ENCODE results near the gene APRT. TPM values are rescaled to one million over a fixed set of nuclear protein-coding genes. Genes with fewer than 3 reads are reported as not detected.

Gene APRT
- total and polyA plus RNA-seq, 9 of the 15 experiments (the other 6 are each of a cell fraction or from before 2014, with no cell fraction given) = 41.7 to 409 (median 146) TPM

DNA sequence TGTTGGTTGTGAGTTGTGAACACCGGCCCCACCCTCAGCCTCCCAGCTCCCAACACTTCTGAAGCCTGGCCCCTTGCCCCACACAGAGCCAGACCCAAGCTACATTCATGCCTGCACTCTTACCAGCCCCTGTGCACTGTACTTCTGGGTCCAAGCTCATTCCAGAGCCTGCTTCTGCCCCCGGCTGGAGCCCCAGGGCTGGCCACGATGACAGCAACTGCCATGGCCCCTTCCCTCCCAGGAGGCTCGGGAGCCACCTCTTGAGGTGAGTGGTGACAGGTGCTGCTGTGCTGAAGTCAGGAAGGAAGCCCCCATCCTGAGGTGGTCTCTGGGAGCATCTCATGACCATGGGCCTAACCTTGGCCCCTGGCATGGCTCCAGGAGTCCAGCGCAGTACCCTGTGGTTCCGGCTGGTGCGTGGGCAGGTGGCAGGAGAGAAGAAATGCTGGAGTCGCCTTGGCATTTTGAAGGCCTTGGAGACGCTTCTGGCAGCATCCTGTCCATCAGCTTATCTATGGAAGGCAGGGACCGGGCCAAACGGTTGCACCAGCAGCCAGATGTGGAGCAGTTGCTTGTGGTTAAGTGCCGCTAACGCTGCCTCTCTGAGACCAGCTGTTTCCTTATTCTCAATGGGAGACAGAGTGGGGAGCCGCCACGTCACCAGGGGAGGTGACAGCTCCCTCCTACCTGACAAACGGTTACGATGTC, 12.0 kb downstream of the APRT start (continued):
- TF ChIP-seq, protein P1, sequence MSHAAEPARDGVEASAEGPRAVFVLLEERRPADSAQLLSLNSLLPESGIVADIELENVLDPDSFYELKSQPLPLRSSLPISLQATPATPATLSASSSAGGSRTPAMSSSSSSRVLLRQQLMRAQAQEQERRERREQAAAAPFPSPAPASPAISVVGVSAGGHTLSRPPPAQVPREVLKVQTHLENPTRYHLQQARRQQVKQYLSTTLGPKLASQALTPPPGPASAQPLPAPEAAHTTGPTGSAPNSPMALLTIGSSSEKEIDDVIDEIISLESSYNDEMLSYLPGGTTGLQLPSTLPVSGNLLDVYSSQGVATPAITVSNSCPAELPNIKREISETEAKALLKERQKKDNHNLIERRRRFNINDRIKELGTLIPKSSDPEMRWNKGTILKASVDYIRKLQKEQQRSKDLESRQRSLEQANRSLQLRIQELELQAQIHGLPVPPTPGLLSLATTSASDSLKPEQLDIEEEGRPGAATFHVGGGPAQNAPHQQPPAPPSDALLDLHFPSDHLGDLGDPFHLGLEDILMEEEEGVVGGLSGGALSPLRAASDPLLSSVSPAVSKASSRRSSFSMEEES (CRISPR knock-in tag; IDR thresholded peaks at IDR 0.05) = no peak
- TF ChIP-seq NCOA2 (IDR thresholded peaks at IDR 0.05; ENCODE audit: partially characterized antibody in 2 of 2) = no peak
- TF ChIP-seq RUNX1 (IDR thresholded peaks at IDR 0.05; ENCODE audit: low read depth) = no peak
- no peak for TF ChIP-seq ZC3H11A (IDR thresholded peaks at IDR 0.05; ENCODE audit: low read depth, low read length)
- no peak for TF ChIP-seq SMAD1 (IDR thresholded peaks at IDR 0.05; ENCODE audit: low read depth, low read length, partially characterized antibody)
- no peak for TF ChIP-seq ZNF507 (tag; conservative IDR thresholded peaks at IDR 0.05)
- peak; percentile 96 for TF ChIP-seq KLF16 (IDR thresholded peaks at IDR 0.05)
- TF ChIP-seq RBM34 (IDR thresholded peaks at IDR 0.05; ENCODE audit: borderline replicate concordance, insufficient read depth, low read length) = no peak
- TF ChIP-seq EP300 (IDR thresholded peaks at IDR 0.05; ENCODE audit: low read length) = peak; percentile 93
- peak; percentile 49; the same call in 1 of the 2 replicates for TF ChIP-seq ZNF431 (CRISPR knock-in tag; IDR thresholded peaks at IDR 0.05)
- TF ChIP-seq MTA3 (IDR thresholded peaks at IDR 0.05; ENCODE audit: borderline replicate concordance) = peak; percentile 71; the same call in 1 of the 2 replicates
- peak; percentile 65 to 88; a peak in 3 of 4 replicates for TF ChIP-seq SIN3A (IDR thresholded peaks at IDR 0.05; ENCODE audit: borderline replicate concordance in 2 of 2, control insufficient read depth in 1 of 2, low read depth in 2 of 2, low read length in 2 of 2)
- TF ChIP-seq SMC3 (conservative IDR thresholded peaks at IDR 0.05; ENCODE audit: insufficient read depth, low read depth, low read length) = no peak
- TF ChIP-seq, protein P2, sequence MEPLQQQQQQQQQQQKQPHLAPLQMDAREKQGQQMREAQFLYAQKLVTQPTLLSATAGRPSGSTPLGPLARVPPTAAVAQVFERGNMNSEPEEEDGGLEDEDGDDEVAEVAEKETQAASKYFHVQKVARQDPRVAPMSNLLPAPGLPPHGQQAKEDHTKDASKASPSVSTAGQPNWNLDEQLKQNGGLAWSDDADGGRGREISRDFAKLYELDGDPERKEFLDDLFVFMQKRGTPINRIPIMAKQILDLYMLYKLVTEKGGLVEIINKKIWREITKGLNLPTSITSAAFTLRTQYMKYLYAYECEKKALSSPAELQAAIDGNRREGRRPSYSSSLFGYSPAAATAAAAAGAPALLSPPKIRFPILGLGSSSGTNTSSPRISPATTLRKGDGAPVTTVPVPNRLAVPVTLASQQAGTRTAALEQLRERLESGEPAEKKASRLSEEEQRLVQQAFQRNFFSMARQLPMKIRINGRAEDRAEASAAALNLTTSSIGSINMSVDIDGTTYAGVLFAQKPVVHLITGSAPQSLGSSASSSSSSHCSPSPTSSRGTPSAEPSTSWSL (CRISPR knock-in tag; IDR thresholded peaks at IDR 0.05; ENCODE audit: borderline replicate concordance) = no peak
- TF ChIP-seq BRD9 (IDR thresholded peaks at IDR 0.05; ENCODE audit: low read depth, partially characterized antibody) = no peak
- no peak for TF ChIP-seq BDP1 (IDR thresholded peaks at IDR 0.05; ENCODE audit: insufficient read depth, insufficient read length)
- TF ChIP-seq MYBL2 (IDR thresholded peaks at IDR 0.05; ENCODE audit: low read depth) = no peak
- TF ChIP-seq MYBL2 (CRISPR knock-in tag; IDR thresholded peaks at IDR 0.05; ENCODE audit: borderline replicate concordance) = no peak
- TF ChIP-seq HDAC8 (tag; IDR thresholded peaks at IDR 0.05) = no peak
- TF ChIP-seq CBX8 (IDR thresholded peaks at IDR 0.05; ENCODE audit: borderline replicate concordance, extremely low read depth, low read depth, low read length, poor library complexity, severe bottlenecking) = no peak
- TF ChIP-seq ZNF12 (CRISPR knock-in tag; IDR thresholded peaks at IDR 0.05) = no peak
- TF ChIP-seq CHD1 (IDR thresholded peaks at IDR 0.05; ENCODE audit: low read length) = no peak
- TF ChIP-seq ZNF24 (IDR thresholded peaks at IDR 0.05) = peak; percentile 83
- TF ChIP-seq, protein P3, sequence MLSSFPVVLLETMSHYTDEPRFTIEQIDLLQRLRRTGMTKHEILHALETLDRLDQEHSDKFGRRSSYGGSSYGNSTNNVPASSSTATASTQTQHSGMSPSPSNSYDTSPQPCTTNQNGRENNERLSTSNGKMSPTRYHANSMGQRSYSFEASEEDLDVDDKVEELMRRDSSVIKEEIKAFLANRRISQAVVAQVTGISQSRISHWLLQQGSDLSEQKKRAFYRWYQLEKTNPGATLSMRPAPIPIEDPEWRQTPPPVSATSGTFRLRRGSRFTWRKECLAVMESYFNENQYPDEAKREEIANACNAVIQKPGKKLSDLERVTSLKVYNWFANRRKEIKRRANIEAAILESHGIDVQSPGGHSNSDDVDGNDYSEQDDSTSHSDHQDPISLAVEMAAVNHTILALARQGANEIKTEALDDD (IDR thresholded peaks at IDR 0.05) = no peak
